Left forelimb (tissue), 1 donor: Measurements from ENCODE around the gene ZNRF3.
"Not testable (repeated sequence)": the region's sequence is repeated elsewhere in the genome, so short reads cannot be mapped to it uniquely, and the experiment has no call there.

Source experiments
- DNase-seq: peaks from one replicate; pipeline ENCODE4 v3.0.0-alpha.2; 2018; ENCODE audit warnings: low spot score

ZNRF3 gene

GRCh38 chr22:29039148-29039547 is 155.8 kb downstream of the ZNRF3 start:
- DNase-seq, result no peak

GRCh38 chr22:29039684-29040083 is 156.3 kb downstream of the ZNRF3 start:
- DNase-seq, result not testable (repeated sequence)

GRCh38 chr22:29040385-29041275 is 157.3 kb downstream of the ZNRF3 start:
- no peak for DNase-seq

- no peak for DNase-seq
Observed at GRCh38 chr22:29041408-29041807, 158.0 kb downstream of the ZNRF3 start.

GRCh38 chr22:29043906-29044575 is 160.7 kb downstream of the ZNRF3 start:
- DNase-seq, result no peak

- no peak for DNase-seq
Observed at GRCh38 chr22:29044657-29045176, 161.3 kb downstream of the ZNRF3 start.

GRCh38 chr22:29048822-29049654 is 165.7 kb downstream of the ZNRF3 start:
- DNase-seq, result no peak

GRCh38 chr22:29049655-29050263 is 166.4 kb downstream of the ZNRF3 start:
- no peak for DNase-seq

- no peak for DNase-seq
Observed at GRCh38 chr22:29050457-29050856, 167.1 kb downstream of the ZNRF3 start.

GRCh38 chr22:29053048-29053702 is 169.8 kb downstream of the ZNRF3 start:
- DNase-seq, result no peak

- DNase-seq, result no peak
Observed at GRCh38 chr22:29054251-29054767, 170.9 kb downstream of the ZNRF3 start.

- no peak for DNase-seq
Observed at GRCh38 chr22:29055192-29055830, 171.9 kb downstream of the ZNRF3 start.

- DNase-seq, result no peak
Observed at GRCh38 chr22:29056472-29056871, 173.1 kb downstream of the ZNRF3 start.

GRCh38 chr22:29060251-29060869 is 177.0 kb downstream of the ZNRF3 start:
- no peak for DNase-seq

- DNase-seq, result no peak
Observed at GRCh38 chr22:29060931-29061330, 177.6 kb downstream of the ZNRF3 start.

- no peak for DNase-seq
Observed at GRCh38 chr22:29061773-29062172, 178.4 kb downstream of the ZNRF3 start, which contains the start of gene C22orf31. Gene C22orf31 (minus strand): TSS chr22:29061831. CDS start chr22:29061792, 39 bp downstream.

GRCh38 chr22:29062286-29062821 is 179.0 kb downstream of the ZNRF3 start:
- DNase-seq, result no peak

- no peak for DNase-seq
Observed at GRCh38 chr22:29065468-29066190, 182.3 kb downstream of the ZNRF3 start.

GRCh38 chr22:29069463-29069862 is 186.1 kb downstream of the ZNRF3 start:
- no peak for DNase-seq
